ENCODE measurements around the gene OVOL3. TPM values are rescaled to one million over a fixed set of nuclear protein-coding genes. Genes with fewer than 3 reads are reported as not detected.
"Not testable (repeated sequence)": the region's sequence is repeated elsewhere in the genome, so short reads cannot be mapped to it uniquely, and the experiment has no call there.

The OVOL3 gene
- total RNA-seq, 1 donor from 2014 or later: not detected

DNA sequence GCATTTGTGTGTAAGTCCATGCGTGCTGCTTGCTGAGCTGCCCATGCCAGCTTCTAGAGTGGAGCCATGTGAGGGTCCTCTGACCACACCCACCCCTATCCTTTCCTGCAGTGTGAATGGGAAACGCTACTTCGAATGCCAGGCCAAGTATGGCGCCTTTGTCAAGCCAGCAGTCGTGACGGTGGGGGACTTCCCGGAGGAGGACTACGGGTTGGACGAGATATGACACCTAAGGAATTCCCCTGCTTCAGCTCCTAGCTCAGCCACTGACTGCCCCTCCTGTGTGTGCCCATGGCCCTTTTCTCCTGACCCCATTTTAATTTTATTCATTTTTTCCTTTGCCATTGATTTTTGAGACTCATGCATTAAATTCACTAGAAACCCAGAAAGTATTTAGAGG lies 14.6 kb downstream of the OVOL3 start:
- intact Hi-C loops (cut with micrococcal nuclease): loop anchor here (5.0 kb wide), 2 partner anchors 562 to 727 kb away; partner anchors contain the start of genes ZNF345 and ZNF567

- intact Hi-C loops (cut with micrococcal nuclease): loop anchor here (1.0 to 5.0 kb wide), 4 partner anchors 11 to 724 kb away; partner anchors contain the start of genes ZNF345, ZNF566 and ZNF567
These were observed 17.4 kb downstream of the OVOL3 start for GRCh38 chr19:36128392-36128736.

DNA sequence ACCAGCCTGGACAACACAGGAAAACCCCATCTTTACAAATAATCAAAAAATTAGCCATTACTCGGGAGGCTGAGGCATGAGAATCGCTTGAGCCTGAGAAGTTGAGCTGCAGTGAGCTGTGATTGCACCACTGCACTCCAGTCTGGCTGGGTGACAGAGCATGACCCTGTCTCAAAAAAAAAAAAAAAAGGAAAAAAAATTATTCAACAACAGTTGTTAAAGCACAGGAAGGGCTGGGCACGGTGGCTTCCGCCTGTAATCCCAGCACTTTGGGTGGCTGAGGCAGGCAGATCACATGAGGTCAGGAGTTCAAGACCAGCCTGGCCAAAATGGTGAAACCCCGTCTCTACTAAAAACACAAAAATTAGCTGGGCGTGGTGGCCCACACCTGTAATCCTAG lies 20.3 kb downstream of the OVOL3 start:
- intact Hi-C loops (cut with micrococcal nuclease): not testable (repeated sequence)

GRCh38 chr19:36134867-36135266 lies 23.9 kb downstream of the OVOL3 start:
- intact Hi-C loops (cut with micrococcal nuclease): not testable (repeated sequence)

GRCh38 chr19:36136964-36137686 lies 26.2 kb downstream of the OVOL3 start:
- intact Hi-C loops (cut with micrococcal nuclease): no loop called here

- intact Hi-C loops (cut with micrococcal nuclease): loop anchor here (1.0 kb wide), 1 partner anchor 11 kb away; no protein-coding TSS in a partner anchor
These were observed 28.2 kb downstream of the OVOL3 start for GRCh38 chr19:36139120-36139472.

- intact Hi-C loops (cut with micrococcal nuclease): loop anchor here (1.0 to 2.0 kb wide), 3 partner anchors 11 to 125 kb away; partner anchors contain the start of genes ALKBH6, ZNF146 and ZNF565
These were observed 28.7 kb downstream of the OVOL3 start, which contains the start of gene CAPNS1 for GRCh38 chr19:36139473-36140303. Gene CAPNS1, plus strand, starts transcription at chr19:36140066. Its CDS starts 946 bp downstream, at chr19:36141012.

GRCh38 chr19:36140304-36141038 lies 29.5 kb downstream of the OVOL3 start:
- intact Hi-C loops (cut with micrococcal nuclease): loop anchor here (1.0 to 2.0 kb wide), 4 partner anchors 25 to 126 kb away; partner anchors contain the start of genes ALKBH6, TBCB, THAP8 and WDR62

- intact Hi-C loops (cut with micrococcal nuclease): loop anchor here (1.0 to 2.0 kb wide), 3 partner anchors 26 to 87 kb away; partner anchors contain the start of genes TBCB, THAP8, WDR62 and ZNF146
These were observed 30.3 kb downstream of the OVOL3 start for GRCh38 chr19:36141039-36141927.

DNA sequence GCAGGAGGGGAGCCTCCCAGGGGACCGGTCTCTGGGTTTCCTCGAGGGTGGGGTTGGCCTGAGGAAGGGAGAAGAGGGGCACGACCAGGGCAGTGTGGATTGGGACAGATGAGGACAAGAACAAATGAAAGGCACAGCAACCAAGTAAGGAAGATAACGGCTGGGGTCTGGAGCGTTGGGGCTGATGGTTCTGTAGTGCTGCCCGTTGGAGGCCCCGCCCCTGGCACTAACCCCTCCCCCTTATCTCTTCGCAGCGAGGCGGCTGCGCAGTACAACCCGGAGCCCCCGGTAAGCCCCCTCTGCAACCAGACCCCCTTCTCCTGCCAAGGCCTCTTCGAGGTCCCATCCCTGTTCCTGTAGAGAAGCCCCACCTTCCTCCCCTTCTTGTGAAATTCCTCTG lies 31.1 kb downstream of the OVOL3 start:
- intact Hi-C loops (cut with micrococcal nuclease): no loop called here

DNA sequence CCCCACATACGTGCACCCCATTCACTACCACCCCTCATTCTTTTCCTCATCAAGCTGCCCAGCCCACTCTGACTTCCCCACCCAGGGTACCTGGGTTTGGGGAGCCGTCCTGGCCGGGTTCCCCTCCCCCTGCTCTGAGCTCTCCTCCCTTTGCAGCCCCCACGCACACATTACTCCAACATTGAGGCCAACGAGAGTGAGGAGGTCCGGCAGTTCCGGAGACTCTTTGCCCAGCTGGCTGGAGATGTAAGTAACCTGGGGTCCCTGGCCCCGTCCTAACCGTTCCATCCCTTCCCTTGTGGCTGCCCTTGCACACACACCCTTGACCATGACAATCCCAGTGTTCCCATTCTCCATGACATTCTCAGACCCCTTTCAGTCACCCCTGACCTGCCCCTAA lies 31.6 kb downstream of the OVOL3 start:
- intact Hi-C loops (cut with micrococcal nuclease): no loop called here

- intact Hi-C loops (cut with micrococcal nuclease): no loop called here
These were observed 33.7 kb downstream of the OVOL3 start for GRCh38 chr19:36144624-36145023.

GRCh38 chr19:36149673-36150406 lies 38.9 kb downstream of the OVOL3 start:
- intact Hi-C loops (cut with micrococcal nuclease): no loop called here

GRCh38 chr19:36150586-36150985 lies 39.6 kb downstream of the OVOL3 start:
- intact Hi-C loops (cut with micrococcal nuclease): no loop called here

GRCh38 chr19:36151144-36152018 lies 40.4 kb downstream of the OVOL3 start:
- intact Hi-C loops (cut with micrococcal nuclease): no loop called here

DNA sequence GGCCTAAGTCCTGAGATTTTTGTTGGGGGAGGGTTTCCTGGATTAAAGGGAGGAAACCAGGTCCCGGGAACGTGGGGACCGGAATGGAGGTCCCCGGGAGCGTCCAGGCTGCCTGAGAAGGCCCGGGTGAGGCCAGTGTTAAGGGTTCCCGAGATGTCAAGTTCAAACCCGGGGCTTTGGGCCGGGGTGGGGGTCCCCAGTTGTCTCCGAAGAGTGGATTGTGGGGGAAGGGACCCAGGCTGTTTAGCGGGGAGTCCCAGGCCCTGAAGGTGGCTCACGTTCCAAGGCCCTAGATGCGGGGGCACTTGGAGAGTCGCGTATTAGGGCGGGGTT lies 41.0 kb downstream of the OVOL3 start:
- intact Hi-C loops (cut with micrococcal nuclease): no loop called here

DNA sequence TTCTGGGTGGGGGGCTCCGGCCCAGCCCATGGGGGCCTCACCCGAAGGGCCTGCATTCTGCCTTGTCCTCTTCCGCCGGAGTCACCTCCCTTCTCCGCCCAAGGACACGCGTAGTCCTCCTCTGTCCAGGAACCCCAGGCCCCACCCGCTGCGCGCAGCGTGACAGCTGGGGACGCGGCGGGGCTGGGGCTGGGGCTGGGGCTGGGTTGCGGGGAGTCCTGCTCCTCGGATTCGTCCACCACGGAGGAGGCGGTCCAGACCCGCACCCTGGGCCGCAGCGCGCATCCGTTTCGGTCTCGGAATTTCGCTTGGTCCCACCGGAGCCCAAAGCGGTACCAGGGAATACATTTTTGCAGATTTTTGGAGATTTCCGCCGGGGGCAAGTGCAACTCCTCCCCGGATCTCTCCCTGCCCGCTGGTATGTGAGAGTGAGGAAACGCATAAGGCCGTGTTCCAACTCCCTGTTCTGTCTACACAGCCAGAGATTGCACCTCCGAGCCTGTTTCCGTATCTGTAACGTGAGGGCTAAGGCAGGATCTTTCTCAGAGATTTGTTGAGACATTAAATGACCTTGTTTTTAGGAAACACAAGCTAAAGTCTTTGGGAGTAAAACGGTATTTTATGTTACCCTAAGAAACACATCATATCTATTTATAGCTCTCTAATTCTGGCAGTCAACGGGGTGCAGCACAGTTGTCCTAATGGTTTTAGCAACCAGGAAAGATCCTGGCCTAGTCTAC lies 41.6 kb downstream of the OVOL3 start, which contains the start of gene COX7A1:
TSS of gene COX7A1 (minus strand) at position 96 of the 740 bp plus-strand sequence. CDS start at position 56, 40 bp downstream.
- intact Hi-C loops (cut with micrococcal nuclease): no loop called here

GRCh38 chr19:36153126-36153525 lies 42.2 kb downstream of the OVOL3 start:
- intact Hi-C loops (cut with micrococcal nuclease): no loop called here

Measured in T-helper 2 cell treated with Interferon-gamma antibody and Interleukin-4, amounts not matched to agents 100 ng/mL and 5 ng/mL, for 36 hours (primary cell).